NCI-H187 treated with DMSO at 0.1 percent for 48 hours (cell line): ENCODE results near the gene SVBP.

Source experiments
- DNase-seq: peaks from one replicate; lab custom pipeline; 2025; lab: John Stamatoyannopoulos, UW

Gene SVBP

GRCh38 chr1:42765269-42765668 is 51.9 kb downstream of the SVBP start:
- DNase-seq: no peak

- DNase-seq: no peak
Observed at GRCh38 chr1:42762269-42762668, 54.9 kb downstream of the SVBP start.

GRCh38 chr1:42761567-42761966 is 55.6 kb downstream of the SVBP start:
- DNase-seq: no peak

- no peak for DNase-seq
Observed at GRCh38 chr1:42759114-42759513, 58.1 kb downstream of the SVBP start.

GRCh38 chr1:42758641-42759040 is 58.6 kb downstream of the SVBP start:
- DNase-seq: no peak

- DNase-seq: no peak
Observed at GRCh38 chr1:42757892-42758275, 59.3 kb downstream of the SVBP start.
